GM21737 (cell line): ENCODE results near the gene TIGD6.
A peak's percentile ranks its signal among the peaks of the same experiment; 100 is the strongest.
"Not testable (repeated sequence)": the region's sequence is repeated elsewhere in the genome, so short reads cannot be mapped to it uniquely, and the experiment has no call there.

Source experiments
- ATAC-seq: cut with Tn5 transposase; IDR thresholded peaks from one replicate; pipeline ENCODE4 v1.9.1; 2021; ENCODE audit warnings: mild to moderate bottlenecking, moderate library complexity; ENCODE audit not compliant: unreplicated experiment

TIGD6 gene

GRCh38 chr5:150000256-150000989, at the start of gene TIGD6, which contains the start of gene HMGXB3:
TSS of gene TIGD6 (minus strand) at chr5:150000654. CDS start at chr5:149996348, 4,306 bp downstream.
TSS of gene HMGXB3 (plus strand) at chr5:150000739. CDS start at chr5:150004853, 4,114 bp downstream.
- ATAC-seq: peak; percentile 79

GRCh38 chr5:150046031-150046430, 45.6 kb upstream of the TIGD6 start:
- ATAC-seq: no peak

GRCh38 chr5:150045549-150045948, 45.1 kb upstream of the TIGD6 start:
- no peak for ATAC-seq

GRCh38 chr5:150044712-150045111, 44.3 kb upstream of the TIGD6 start:
- ATAC-seq: no peak

- no peak for ATAC-seq
These were observed 43.9 kb upstream of the TIGD6 start for GRCh38 chr5:150044329-150044681.

GRCh38 chr5:150043657-150044328, 43.3 kb upstream of the TIGD6 start:
- no peak for ATAC-seq

GRCh38 chr5:150042459-150042858, 42.0 kb upstream of the TIGD6 start:
- ATAC-seq: no peak

GRCh38 chr5:150038547-150038946, 38.1 kb upstream of the TIGD6 start:
- no peak for ATAC-seq

GRCh38 chr5:150036513-150036912, 36.1 kb upstream of the TIGD6 start:
- no peak for ATAC-seq

GRCh38 chr5:150035139-150035895, 34.9 kb upstream of the TIGD6 start:
- ATAC-seq: peak; percentile 80

GRCh38 chr5:150034662-150035061, 34.2 kb upstream of the TIGD6 start:
- no peak for ATAC-seq

GRCh38 chr5:150033334-150033733, 32.9 kb upstream of the TIGD6 start:
- ATAC-seq: no peak

- not testable (repeated sequence) for ATAC-seq
These were observed 27.6 kb upstream of the TIGD6 start for GRCh38 chr5:150028047-150028446.

GRCh38 chr5:150026682-150027172, 26.3 kb upstream of the TIGD6 start:
- ATAC-seq: no peak

GRCh38 chr5:150024346-150024984, 24.0 kb upstream of the TIGD6 start:
- no peak for ATAC-seq

- ATAC-seq: no peak
These were observed 22.7 kb upstream of the TIGD6 start for GRCh38 chr5:150023136-150023535.

GRCh38 chr5:150022681-150023080, 22.2 kb upstream of the TIGD6 start:
- ATAC-seq: no peak

- no peak for ATAC-seq
These were observed 21.7 kb upstream of the TIGD6 start for GRCh38 chr5:150022158-150022531.

- no peak for ATAC-seq
These were observed 21.2 kb upstream of the TIGD6 start for GRCh38 chr5:150021491-150022157.

GRCh38 chr5:150020249-150020648, 19.8 kb upstream of the TIGD6 start:
- ATAC-seq: no peak
